Left hindlimb (tissue), 1 donor: Measurements from ENCODE around the gene SRSF10.
"Not testable (repeated sequence)": the region's sequence is repeated elsewhere in the genome, so short reads cannot be mapped to it uniquely, and the experiment has no call there.

Experiments
- DNase-seq: peaks from one replicate; pipeline ENCODE4 v3.0.0-alpha.2; 2018

Gene SRSF10

DNA sequence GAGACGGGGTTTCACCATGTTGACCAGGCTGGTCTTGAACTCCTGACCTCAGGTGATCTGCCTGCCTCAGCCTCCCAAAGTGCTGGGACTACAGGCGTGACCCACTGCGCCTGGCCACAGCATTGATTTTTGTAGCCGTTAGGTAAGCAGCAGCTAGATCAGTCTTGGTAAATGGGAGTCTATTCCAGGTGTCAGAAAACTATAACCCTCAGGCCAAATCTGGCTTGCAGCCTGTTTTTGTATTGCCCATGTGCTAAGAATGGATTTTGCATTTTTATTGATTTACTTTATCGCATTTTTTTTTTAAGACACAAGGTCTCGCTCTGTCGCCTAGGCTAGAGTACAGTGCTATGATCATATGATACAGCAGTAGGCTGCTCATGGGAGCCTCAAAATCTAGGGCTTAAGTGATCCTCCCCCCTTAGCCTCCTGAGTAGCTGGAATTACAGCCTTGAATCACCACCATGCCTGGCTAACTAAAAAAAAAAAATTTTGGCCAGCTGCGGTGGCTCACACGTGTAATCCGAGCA lies 16.6 kb upstream of the SRSF10 start:
- DNase-seq, result no peak

DNA sequence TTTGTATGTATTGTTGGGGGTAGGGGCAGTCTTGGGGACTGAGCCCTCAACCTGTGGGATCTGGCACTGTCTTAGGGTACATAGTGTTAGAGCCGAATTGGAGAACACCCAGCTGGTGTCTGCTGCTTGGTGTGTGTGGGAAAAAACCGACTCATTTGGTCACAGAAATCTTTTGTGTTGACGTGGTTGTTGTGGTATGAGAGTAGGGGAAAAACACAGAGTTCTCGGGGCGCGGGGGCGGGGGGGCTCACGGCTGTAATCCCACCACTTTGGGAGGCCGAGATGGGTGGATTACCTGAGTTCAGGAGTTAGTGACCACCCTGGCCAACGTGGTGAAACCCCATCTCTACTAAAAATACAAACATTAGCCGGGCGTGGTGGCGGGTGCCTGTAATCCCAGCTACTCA lies 15.3 kb upstream of the SRSF10 start:
- DNase-seq, result no peak

DNA sequence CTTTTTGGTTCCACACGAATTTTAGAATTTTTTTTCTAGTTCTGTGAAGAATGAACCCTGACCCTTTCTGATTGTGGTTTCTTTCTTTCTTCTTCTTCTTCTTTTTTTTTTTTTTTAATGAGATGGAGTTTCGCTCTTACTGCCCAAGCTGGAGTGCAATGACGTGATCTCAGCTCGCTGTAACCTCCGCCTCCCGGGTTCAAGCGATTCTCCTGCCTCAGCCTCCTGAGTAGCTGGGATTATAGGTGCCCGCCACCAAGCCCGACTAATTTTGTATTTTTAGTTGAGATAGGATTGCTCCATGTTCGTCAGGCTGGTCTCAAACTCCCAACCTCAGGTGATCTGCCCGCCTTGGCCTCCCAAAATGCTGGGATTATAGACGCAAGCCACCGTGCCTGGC lies 11.9 kb upstream of the SRSF10 start:
- DNase-seq, result not testable (repeated sequence)

DNA sequence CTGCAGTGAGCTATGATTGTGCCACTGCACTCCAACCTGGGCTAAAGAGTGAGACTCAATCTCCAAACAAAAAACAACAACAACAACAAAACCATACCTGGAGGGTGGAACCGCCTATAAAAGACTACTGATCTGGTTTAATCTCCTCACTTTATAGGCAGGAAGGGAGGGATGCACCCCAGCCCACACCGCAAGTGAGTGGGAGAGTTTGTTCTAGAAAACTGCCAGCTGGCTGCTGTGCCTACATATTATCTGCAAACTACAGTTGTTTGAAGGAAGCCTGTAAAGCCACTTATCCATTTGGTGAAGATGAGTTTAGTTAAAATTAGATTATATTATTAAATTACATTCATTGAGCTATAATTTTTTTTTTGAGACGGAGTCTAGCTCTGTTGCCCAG lies 9.1 kb upstream of the SRSF10 start:
- no peak for DNase-seq

DNA sequence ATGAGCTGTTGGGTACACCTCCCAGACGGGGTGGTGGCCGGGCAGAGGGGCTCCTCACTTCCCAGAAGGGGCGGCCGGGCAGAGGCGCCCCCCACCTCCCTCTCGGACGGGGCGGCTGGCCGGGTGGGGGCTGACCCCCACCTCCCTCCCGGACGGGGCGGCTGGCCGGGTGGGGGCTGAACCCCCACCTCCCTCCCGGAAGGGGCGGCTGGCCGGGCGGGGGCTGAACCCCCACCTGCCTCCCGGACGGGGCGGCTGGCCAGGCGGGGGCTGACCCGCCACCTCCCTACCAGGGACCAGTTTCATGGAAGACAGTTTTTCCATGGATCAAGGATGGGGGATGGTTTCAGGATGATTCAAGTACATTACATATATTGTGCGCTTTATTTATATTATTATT lies 6.9 kb upstream of the SRSF10 start:
- DNase-seq, result not testable (repeated sequence)

DNA sequence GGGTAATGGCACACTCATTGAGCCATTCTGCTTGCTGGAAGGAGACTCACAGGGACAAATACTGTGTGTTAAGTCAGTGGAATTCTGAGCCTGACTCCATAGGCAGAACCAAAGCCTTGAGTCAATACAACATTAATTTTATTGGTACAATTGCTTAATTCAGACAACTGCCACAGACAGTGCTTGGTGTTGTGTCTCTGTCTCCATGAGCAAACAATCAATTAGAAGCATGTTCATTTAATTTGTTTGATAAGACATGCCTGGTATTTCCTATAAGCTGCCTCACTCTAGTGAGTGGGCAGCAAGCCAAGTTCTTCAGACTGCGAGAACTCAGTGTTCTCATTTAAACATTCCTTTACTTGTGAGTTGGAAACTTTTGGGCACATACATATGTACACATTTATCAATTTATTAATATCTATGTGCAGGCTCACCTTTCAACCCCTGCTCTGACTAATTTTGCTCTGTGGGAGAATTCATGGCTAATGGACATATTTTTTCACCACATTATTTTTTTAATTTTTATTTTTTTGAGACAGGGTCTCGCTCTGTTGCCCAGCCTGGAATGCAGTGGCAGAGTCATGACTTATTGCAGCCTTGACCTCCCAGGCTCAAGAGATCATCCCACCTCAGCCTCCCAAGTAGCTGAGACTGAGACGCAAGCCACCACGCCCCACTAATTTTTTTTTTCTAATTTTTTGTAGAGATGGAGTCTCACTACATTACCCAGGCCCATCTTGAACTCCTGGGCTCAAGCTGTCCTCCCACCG lies 4.5 kb upstream of the SRSF10 start:
- peak; percentile 42 for DNase-seq

DNA sequence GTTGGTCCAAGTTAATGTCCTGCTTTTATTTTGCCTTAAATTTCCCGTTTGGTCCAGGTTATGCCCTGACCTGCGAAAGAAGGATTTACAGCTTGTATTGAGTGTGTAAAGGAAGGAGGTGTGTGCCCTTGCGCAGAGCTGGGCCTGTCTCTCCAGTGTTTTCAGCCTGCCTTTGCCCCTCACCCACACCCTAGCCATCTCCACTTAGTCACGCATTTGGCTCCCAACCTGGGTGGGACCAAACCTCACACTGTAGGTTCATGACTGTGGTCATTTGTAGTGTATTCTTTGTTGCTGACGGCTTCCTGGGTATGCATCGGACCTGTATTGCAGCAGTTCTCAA lies 572 bp upstream of the SRSF10 start:
- DNase-seq, result no peak

DNA sequence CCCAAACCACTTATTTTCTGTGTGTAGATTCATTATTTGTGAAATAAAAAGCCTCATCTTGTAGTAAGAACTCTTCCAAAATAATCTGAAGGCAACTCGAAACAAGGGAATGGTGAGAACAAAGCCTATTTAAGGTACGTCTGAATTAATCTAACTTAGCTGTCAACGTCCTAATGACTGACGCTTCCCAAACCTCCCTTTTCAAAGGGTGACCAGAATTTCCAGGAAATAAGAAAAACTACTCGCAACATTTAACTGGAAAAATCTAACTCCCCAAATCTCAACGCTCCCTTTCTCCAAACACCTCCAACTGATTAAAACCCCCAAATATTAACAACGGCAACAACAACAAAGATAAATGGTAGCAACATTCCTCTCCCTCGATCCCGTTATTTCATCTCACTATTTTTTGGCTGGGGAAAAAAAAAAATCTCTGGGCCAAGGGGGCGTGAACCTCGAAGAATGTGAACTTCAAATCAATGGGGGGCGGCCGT lies 693 bp downstream of the SRSF10 start:
- no peak for DNase-seq

DNA sequence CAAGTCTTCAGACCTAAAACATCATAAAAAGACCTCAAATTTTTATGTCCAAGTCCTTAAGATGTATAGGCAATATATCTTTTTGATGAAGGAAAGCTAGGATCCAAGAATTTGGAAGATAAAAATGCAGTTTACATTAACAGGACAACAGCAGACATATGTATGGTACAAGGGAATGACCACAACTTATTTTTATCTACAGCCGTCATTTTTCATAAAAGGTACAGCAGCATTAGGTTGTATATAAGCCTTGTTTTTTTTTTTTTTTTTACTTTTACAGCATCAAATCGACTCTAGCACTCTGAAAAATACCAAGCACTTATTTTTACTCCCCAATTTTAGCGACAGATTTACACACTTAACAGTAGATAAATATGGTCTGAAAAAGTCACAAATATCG lies 1.3 kb downstream of the SRSF10 start:
- no peak for DNase-seq

DNA sequence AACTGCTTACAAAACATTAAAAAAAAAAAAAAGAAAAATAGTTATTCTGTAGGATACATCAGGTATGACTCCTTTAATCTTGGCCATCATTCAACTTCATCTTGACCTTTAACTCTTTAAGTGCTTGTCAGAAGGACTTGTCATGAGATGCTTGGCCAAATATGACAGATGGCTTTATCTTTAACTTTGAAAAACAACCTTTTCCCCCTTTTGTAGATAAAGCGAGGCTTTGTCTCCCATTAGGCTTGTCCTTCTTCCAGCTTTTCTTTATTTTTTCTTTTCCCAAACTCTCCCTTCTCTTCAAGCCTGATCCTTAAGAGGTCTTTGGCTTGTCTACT lies 2.3 kb downstream of the SRSF10 start:
- DNase-seq, result no peak

DNA sequence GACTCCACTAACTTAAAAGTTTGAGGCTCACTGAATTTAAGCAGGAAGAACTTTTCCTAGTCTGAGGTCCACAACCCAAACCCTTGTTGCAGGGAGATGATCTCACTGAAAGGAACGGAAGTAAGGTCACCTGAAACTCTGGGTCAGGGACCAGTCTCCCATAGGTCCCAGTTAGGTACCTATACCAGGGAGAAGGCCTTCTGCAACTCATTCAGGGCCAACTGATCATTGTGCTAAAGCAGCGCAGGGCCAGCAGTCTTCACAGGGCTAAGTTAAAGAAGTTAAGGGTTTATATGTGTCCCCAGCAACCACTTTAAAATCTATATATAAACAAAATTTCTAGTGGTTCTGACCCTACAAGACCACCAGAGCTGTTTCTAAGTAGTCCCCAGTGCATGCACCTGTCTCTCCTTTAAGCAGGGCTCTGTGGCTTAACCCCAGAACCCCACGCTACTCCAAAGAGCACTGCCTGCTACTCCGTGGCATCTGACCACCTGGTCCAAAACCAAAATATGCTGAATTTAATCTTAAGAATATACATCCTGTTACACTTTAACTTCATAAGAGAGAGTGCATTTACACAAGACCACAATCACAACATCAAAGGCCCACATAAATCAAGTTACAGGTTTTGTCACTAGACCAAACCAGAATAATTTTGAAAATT lies 2.8 kb downstream of the SRSF10 start:
- no peak for DNase-seq

DNA sequence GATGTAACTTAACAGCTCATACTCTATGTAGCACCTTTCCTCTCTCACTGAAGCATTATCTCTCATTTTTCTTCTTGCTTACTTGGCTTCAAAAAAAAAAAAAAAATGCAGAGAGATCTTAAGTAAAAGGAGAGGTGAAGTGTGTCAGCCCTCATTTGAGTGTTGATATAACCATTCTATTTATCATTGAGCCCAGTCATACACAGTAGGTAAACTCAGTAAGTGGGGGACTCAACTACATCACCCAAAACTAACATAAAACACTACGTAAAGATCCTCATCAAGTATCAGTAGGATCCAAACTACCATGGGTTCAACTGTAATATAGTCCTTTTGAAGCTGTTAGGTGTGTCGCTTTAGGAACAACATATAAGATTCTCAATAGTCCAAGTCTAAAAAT lies 12.3 kb downstream of the SRSF10 start:
- no peak for DNase-seq

DNA sequence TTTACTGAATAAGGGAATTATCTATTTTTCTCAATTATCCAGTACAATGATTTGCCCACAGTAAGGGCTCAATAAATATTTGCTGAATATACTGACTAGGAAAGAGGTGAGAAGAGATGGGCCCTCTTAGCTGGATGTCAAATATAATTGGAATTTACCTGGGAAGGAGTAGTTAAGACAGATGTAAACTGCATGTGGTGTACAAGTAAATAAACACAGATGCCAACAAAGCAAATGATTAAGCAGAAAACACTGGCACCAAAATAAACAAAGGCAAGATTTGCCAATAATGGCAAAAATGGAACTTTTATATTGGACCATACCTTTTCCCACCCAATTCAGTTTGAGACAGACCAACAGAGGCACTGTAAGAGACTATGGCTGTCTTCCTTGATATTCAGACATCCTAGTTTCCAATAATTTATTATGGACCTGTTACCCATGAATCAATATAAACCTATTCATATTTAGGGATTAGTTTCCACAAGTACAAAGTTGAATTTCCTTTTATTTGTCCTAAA lies 13.1 kb downstream of the SRSF10 start:
- DNase-seq, result no peak

DNA sequence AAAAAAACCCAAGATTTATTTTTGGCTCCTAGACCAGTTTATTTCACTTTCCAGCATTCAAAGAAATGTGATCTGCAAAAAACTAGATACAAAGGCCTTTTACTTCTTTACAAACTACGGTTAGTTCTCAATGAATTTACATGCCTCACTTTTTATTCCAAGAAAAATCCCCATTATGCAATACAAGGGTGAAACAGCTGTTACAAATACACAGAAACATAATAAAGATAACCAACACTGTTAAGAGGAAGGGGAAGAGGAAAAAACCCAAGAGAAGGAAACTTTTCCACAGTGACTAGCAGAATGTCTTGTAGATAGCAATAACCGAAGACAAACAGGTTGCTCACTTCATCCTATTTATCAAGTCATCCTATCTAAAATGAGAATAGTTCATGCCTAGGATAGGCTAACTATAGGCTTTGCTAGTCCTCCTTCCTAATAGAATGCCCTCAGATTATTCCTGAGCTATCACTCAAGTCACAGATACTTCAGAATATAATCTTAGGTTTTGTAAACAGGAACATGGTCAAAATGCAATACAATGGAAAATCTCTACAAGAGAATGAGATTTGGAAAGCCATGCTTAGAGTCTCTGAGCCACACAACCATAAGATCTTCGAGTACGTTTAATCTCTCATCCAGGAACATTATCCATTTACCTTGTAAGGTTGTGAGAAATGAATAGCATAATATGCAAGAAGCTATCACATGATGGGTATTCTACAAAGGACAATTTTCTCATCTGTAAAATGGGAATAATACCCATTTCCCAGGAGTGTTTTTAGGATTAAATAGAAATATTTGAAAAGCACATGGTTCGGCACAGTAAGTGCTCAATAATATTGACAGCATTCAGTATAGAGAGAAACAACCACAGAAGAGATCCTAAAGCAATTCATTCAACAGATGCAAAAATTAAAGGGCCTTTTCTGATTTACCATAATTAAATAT lies 15.1 kb downstream of the SRSF10 start:
- no peak for DNase-seq

DNA sequence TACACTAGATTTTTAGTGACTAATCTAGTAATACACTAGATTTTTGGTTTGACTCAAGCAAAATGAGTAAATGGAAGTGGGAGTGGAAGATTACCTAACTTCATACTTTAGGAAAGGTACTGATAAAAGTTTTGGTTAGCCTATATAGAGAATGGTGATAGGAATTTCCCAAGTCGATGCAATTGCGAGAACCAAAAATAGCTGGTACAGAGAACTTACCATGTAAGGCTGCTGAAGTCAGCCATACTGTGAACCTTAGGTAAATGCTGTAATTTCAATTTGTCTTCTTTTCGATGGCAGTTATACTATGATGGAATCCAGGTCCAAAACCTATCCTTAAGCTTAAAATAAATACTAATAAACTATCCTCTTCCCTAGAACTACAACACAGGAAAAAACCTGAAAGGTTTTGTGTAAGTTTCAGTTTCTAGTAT lies 15.9 kb downstream of the SRSF10 start:
- no peak for DNase-seq

DNA sequence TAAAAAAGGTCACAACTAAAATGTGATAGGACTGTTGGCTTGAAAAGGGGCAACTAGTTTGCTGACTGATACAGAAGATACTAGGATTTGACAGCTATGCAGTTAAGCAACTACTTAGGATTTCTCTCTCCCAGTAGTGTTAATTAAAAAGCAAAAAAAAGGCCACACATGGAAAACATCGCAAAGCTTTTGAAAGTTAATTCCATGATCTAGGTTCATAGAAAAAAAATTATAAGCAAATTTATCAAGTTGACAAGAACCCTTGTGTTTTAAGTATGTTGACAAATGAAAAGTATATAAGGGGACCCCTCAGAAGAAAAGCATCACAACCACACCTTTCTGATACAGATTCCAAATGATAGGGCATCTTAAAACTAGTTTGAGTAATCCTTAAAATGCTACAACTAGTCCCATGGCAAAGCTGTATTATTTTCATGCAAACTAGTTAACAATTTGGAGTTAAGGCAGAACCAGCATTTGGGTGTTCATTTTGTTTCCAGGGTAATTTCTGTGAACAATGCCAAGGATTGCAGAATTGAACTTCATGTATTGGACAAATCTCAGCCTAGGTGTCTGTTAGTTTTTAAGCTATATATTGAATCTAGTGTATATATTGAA lies 16.4 kb downstream of the SRSF10 start:
- no peak for DNase-seq

DNA sequence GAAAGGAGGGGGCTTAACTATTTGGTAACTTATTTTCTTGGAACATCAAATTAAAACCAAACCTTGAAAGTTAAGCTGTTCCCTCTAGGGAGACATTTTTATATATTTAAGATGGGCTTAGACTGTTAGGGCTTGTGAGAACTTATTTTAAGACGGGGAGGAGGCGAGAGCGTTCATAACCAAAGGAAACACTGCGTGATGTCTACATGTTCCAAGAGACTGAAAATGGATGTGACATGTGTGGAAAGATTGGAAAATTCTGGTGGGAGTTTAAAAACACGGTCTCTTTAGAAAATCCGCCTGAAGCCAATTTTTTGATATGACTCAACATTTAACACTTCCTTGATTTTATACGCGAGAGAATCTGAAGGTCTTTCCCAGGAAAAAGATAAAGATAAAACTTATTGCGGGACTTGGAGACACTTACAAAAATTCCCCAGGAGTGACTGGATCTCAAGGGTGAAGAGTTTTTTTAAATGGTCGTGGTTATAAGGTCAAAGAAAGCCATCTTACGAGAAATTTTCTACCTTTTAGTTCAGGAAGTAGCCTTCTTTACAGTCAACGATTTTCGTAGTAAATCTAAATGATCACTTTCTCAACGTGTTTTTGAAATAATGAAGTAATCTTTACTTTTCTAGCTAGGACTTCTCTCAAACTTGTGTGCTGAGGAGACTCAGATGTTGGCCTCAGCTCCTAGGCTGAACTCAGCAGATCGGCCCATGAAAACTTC lies 19.7 kb downstream of the SRSF10 start:
- DNase-seq, result no peak

DNA sequence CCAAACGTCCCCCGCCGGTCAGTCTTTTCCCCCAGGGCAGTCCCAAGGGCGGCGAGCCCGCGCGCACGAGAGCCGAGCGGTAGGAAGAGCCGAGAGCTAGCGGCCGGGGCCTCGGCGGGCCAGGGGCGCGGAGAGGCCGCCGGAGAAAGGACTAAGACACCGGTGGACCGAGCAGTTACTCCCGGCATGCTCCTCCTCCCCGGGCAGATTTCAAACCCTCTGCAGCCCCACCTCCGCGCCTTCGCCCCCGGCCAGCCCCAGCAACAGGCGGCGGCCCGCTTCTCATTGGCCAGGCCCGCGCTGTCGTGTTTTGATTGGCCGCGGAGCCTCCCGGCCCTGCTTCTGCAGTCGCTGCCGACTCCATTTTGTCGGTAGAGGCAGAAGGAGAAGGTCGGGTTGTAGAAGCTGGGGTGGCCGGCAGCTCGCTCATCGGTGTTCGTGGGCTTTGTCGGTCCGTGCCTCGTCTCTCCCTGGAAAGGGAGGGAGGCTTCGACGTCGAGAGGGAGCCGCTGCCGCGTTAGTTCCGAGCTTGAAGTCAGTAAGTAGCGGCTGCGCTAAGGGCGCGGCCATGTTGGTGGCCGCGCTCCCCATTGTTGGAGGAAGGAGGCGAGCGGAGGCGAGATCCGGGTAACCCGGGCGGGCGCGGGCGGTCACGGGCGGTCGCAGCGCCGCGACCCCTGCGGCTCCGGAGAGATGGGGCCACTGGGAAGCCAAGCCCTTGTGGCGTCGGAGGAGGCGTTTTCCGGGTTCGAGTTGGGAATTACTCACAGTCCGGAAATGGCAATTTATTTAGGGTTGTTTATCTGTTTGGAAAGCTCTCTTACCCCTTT lies 20.5 kb downstream of the SRSF10 start, which contains the start of gene PNRC2:
TSS of gene PNRC2 (plus strand) at position 368 of the 830 bp plus-strand sequence. CDS start 1,630 bp downstream, outside the sequence.
- peak; percentile 99 for DNase-seq

DNA sequence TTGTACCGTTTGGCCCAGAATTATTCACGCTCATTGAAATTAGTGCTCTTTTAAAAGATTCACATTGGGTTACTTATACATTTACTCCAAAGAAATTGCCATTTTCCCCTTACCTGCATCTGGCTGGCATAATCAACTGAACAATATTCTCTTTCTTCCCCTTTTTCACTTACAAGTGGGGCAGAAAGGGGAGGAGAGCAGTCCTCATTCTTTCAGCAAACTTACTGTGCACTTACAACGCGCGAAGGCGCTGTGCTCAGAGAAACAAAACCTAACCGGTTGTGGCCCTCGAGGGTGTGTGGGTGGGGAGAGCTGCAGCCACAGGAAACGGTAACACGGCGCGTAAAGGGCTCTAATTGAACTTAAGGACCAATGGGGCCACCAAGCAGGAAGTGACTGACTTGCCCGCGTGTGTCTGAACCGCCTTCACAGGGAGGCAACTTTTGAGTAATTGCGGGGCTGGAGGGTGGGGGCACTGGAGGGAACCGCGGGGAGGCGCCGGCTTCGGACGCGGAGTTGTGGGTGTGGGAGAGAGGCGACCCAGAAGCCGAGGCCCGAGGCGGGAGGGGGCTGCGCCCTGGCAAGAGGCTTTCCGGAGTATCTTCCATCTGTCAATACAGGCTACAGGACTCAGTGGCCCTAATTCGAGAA lies 21.2 kb downstream of the SRSF10 start:
- peak; percentile 92 for DNase-seq
